ENCODE data around the gene TSPY1.
"Not testable (repeated sequence)": the region's sequence is repeated elsewhere in the genome, so short reads cannot be mapped to it uniquely, and the experiment has no call there.

GRCh38 chrY:9516287-9516686, 49.5 kb downstream of the TSPY1 start:
- TF ChIP-seq ASH2L (IDR thresholded peaks at IDR 0.05; ENCODE audit: low read length); CTCF (IDR thresholded peaks at IDR 0.05; ENCODE audit: control extremely low read depth in 1 of 3, insufficient read depth in 1 of 3, low read depth in 1 of 3, low read length in 3 of 3); RAD21 (IDR thresholded peaks at IDR 0.05 in 1 of 2, conservative IDR thresholded peaks at IDR 0.05 in 1 of 2; ENCODE audit: low read depth in 2 of 2, low read length in 2 of 2); MAFK (IDR thresholded peaks at IDR 0.05; ENCODE audit: low read depth, low read length); SIN3A (conservative IDR thresholded peaks at IDR 0.05 in 1 of 2, IDR thresholded peaks at IDR 0.05 in 1 of 2; ENCODE audit: low read depth in 1 of 2, low read length in 2 of 2); JUND (IDR thresholded peaks at IDR 0.05; ENCODE audit: low read length); POLR2A (IDR thresholded peaks at IDR 0.05; ENCODE audit: control extremely low read depth in 1 of 2, low read depth in 2 of 2, low read length in 2 of 2); SUZ12 (IDR thresholded peaks at IDR 0.05; ENCODE audit: low read length); SRF (IDR thresholded peaks at IDR 0.05; ENCODE audit: low read depth, low read length); HDAC6 (IDR thresholded peaks at IDR 0.05; ENCODE audit: low read depth, low read length); KDM5A (IDR thresholded peaks at IDR 0.05; ENCODE audit: low read length): not testable (repeated sequence)
